A549 (cell line): Measurements from ENCODE around the gene CTNNA1. TPM values are rescaled to one million over a fixed set of nuclear protein-coding genes. Genes with fewer than 3 reads are reported as not detected.
"Not testable (repeated sequence)": the region's sequence is repeated elsewhere in the genome, so short reads cannot be mapped to it uniquely, and the experiment has no call there.

Experiments used
- ATAC-seq, 2 experiments: fragments of 200-7000 bp in 1 of 2; fragments of >200 bp in 1 of 2; cut with Nextera tagmentation in 1 of 2; cut with Tn5 transposase in 1 of 2; 3 replicates each; pipeline versions ENCODE4 v1.8.0 to v1.9.1; 2018 to 2020; ENCODE audit warnings: mild to moderate bottlenecking in 1 of 2, moderate library complexity in 1 of 2
- CTCF ChIA-PET: fragments of 300-600 bp; sonication (Branson Sonifier 250); formaldehyde crosslinking; extraction: SDS; loops from one replicate; lab custom pipeline; 2021; ENCODE audit warnings: antibody characterized with exemption, inconsistent platforms; lab: Yijun Ruan, JAX
- POLR2A ChIA-PET: fragments of 350-600 bp; formaldehyde crosslinking; extraction: SDS; loops from one replicate; lab custom pipeline; 2021; ENCODE audit warnings: antibody characterized with exemption, inconsistent platforms; lab: Yijun Ruan, JAX
- DNase-seq, 2 experiments: peaks; one replicate each; pipeline versions ENCODE4 v3.0.0 to v3.0.0-alpha.2; 2011 to 2016; ENCODE audit warnings: low read depth in 1 of 2, low spot score in 1 of 2
- FAIRE-seq: peaks from 2 replicates; lab custom pipeline; 2011; peaks lifted over from hg19 to GRCh38; lab: Jason Lieb, UNC
- H3K27ac ChIP-seq, 2 experiments: fragments of >200 bp; sonication (Bioruptor Twin); formaldehyde crosslinking; 3 replicates each; pipeline ENCODE4 v1.5.1; 2016 to 2017
- H3K4me1 ChIP-seq: fragments of >200 bp; sonication (Bioruptor Twin); formaldehyde crosslinking; 3 replicates; pipeline ENCODE4 v1.6.1; 2016
- H3K4me2 ChIP-seq: fragments of >200 bp; sonication (Bioruptor Twin); formaldehyde crosslinking; 3 replicates; pipeline ENCODE4 v1.6.1; 2016
- H3K4me3 ChIP-seq: fragments of >200 bp; sonication (Bioruptor Twin); formaldehyde crosslinking; 3 replicates; pipeline ENCODE4 v1.5.1; 2016
- H3K9me3 ChIP-seq: fragments of >200 bp; sonication (Bioruptor Twin); formaldehyde crosslinking; 3 replicates; pipeline ENCODE4 v1.6.1; 2016
- CEBPB ChIP-seq, 2 experiments: fragments of >200 bp in 1 of 2; sonication (Bioruptor Twin) in 1 of 2; formaldehyde crosslinking in 1 of 2; IDR thresholded peaks; 2 replicates each; pipeline ENCODE4 v1.6.1; 2012 to 2016
- CHD2 ChIP-seq: fragments of 150-350 bp; IDR thresholded peaks from 2 replicates; pipeline ENCODE4 v1.6.1; 2014; ENCODE audit warnings: low read length; ENCODE audit not compliant: partially characterized antibody
- CHD4 ChIP-seq: fragments of 200-600 bp; sonication (generic); IDR thresholded peaks from 2 replicates; pipeline ENCODE4 v1.6.1; 2016; ENCODE audit warnings: antibody characterized with exemption, mild to moderate bottlenecking, borderline replicate concordance
- E2F6 ChIP-seq: IDR thresholded peaks from 2 replicates; pipeline ENCODE4 v1.6.1; 2012; ENCODE audit warnings: low read depth, borderline replicate concordance
- EHF ChIP-seq: fragments of 250-450 bp; sonication (Bioruptor Pico); IDR thresholded peaks from 2 replicates; pipeline ENCODE4 v1.5.0; 2020; ENCODE audit warnings: mild to moderate bottlenecking
- EHMT2 ChIP-seq: fragments of 200-600 bp; sonication (generic); IDR thresholded peaks from 2 replicates; pipeline ENCODE4 v1.6.1; 2016; ENCODE audit warnings: antibody characterized with exemption, low read depth, mild to moderate bottlenecking, moderate library complexity
- ELK1 ChIP-seq: fragments of 150-350 bp; IDR thresholded peaks from 2 replicates; pipeline ENCODE4 v1.6.1; 2014; ENCODE audit warnings: low read depth, mild to moderate bottlenecking, low read length
- HDAC2 ChIP-seq: fragments of 200-600 bp; sonication (generic); IDR thresholded peaks from 2 replicates; pipeline ENCODE4 v1.6.1; 2016
- HES2 ChIP-seq: fragments of >200 bp; sonication (Bioruptor Twin); formaldehyde crosslinking; IDR thresholded peaks from 2 replicates; pipeline ENCODE4 v1.6.1; 2016
- JUN ChIP-seq, 2 experiments: fragments of >200 bp; sonication (Bioruptor Twin); formaldehyde crosslinking; IDR thresholded peaks; 2 replicates in 1 of 2; 3 replicates in 1 of 2; pipeline ENCODE4 v1.6.1; 2016 to 2017
- MAX ChIP-seq: IDR thresholded peaks from 2 replicates; pipeline ENCODE4 v1.6.1; 2012
- MAZ ChIP-seq: fragments of 150-350 bp; IDR thresholded peaks from 2 replicates; pipeline ENCODE4 v1.6.1; 2014; ENCODE audit warnings: antibody characterized with exemption, low read depth, low read length, borderline replicate concordance
- MYC ChIP-seq: IDR thresholded peaks from 2 replicates; pipeline ENCODE4 v1.6.1; 2012; ENCODE audit warnings: mild to moderate bottlenecking, inconsistent platforms, low read length, improper control_type of control experiment, borderline replicate concordance
- NFE2L2 ChIP-seq: fragments of 150-350 bp; conservative IDR thresholded peaks from 2 replicates; pipeline ENCODE4 v1.6.1; 2014; ENCODE audit warnings: low read length
- POLR2AphosphoS2 ChIP-seq: conservative IDR thresholded peaks from 2 replicates; pipeline ENCODE4 v1.6.1; 2012; ENCODE audit warnings: low read length, improper control_type of control experiment, inconsistent platforms
- RCOR1 ChIP-seq: fragments of 150-350 bp; IDR thresholded peaks from 2 replicates; pipeline ENCODE4 v1.6.1; 2014; ENCODE audit warnings: antibody characterized with exemption, low read length, low read depth
- RFX5 ChIP-seq: fragments of 450-650 bp; IDR thresholded peaks from 2 replicates; pipeline ENCODE4 v1.7.1; 2014; ENCODE audit warnings: antibody characterized with exemption, mild to moderate bottlenecking, moderate library complexity
- SREBF2 ChIP-seq: fragments of 450-650 bp; IDR thresholded peaks from 2 replicates; pipeline ENCODE4 v1.6.1; 2014; ENCODE audit warnings: mild to moderate bottlenecking, moderate library complexity
- TP53 ChIP-seq: fragments of 250-450 bp; sonication (Bioruptor Pico); IDR thresholded peaks from 2 replicates; pipeline ENCODE4 v1.5.0; 2021; ENCODE audit warnings: mild to moderate bottlenecking, moderate library complexity
- USF2 ChIP-seq: fragments of 450-650 bp; IDR thresholded peaks from 2 replicates; pipeline ENCODE4 v1.6.1; 2014; ENCODE audit warnings: antibody characterized with exemption
- ZSCAN20 ChIP-seq: fragments of 250-450 bp; sonication (Bioruptor Pico); IDR thresholded peaks from 2 replicates; pipeline ENCODE4 v1.8.0; 2022; ENCODE audit warnings: mild to moderate bottlenecking, moderate library complexity
- WGBS: methylation state at CpG from one replicate; pipeline ENCODE4 v1.1.6; 2017; ENCODE audit errors: missing lambda C conversion rate; 5-methylcytosine and 5-hydroxymethylcytosine counted together
- polyA plus RNA-seq, 4 experiments: library from polyadenylated mRNA; depleted of rRNA in 3 of 4; stranded (reverse); fragments of >200 nt; fragmentation: RNase III in 1 of 4; extraction: RNeasy Plus Mini Kit Qiagen cat#74134 plus additional on column Dnase treatment in 1 of 4; gene quantifications; 2 replicates in 3 of 4; 3 replicates in 1 of 4; pipeline ENCODE4 v1.2.3, GENCODE V29; 2011 to 2017

CTNNA1 gene
- polyA plus RNA-seq, 2 of the 4 experiments (the other 2 are of a cell fraction) = 154 to 184 TPM

- ChIA-PET CTCF (interaction anchor here (1.5 kb wide), 1 partner anchor 342 kb away, joined by 4 read pairs; no protein-coding TSS in a partner anchor), POLR2A (no interaction called here)
- H3K27ac ChIP-seq = no peak overlapping the region
- H3K4me2 ChIP-seq = no peak overlapping the region
- H3K4me1 ChIP-seq = peaks cover 4% of the 10 kb centered on the region; the same call in 1 of the 3 replicates
- no peak overlapping the region for H3K4me3 ChIP-seq
- TF ChIP-seq MYC (no peak), E2F6 (no peak), NFE2L2 (no peak)
- 95% methylated on average over 7 of the region's 8 CpGs for WGBS
- FAIRE-seq = no peak
- ATAC-seq = no peak
- DNase-seq = no peak
- H3K9me3 ChIP-seq = no peaks in the 10 kb centered on the region
Measured at GRCh38 chr5:138920181-138920580, 167.0 kb downstream of the CTNNA1 start.

GRCh38 chr5:138921362-138921761, 168.1 kb downstream of the CTNNA1 start:
- H3K9me3 ChIP-seq, FAIRE-seq, H3K4me1 ChIP-seq, H3K4me2 ChIP-seq, ATAC-seq, H3K4me3 ChIP-seq, DNase-seq, POLR2A ChIA-PET, H3K27ac ChIP-seq: not testable (repeated sequence)
- WGBS = 77% methylated on average over 2 of the region's 2 CpGs
- CTCF ChIA-PET = interaction anchor here (0.7 to 1.5 kb wide), 2 partner anchors 237 to 341 kb away, joined by 3 to 4 read pairs; no protein-coding TSS in a partner anchor

GRCh38 chr5:138922494-138922893, 169.3 kb downstream of the CTNNA1 start:
- Histone ChIP-seq H3K9me3 (no peaks in the 10 kb centered on the region), H3K4me1 (peaks cover 4% of the 10 kb centered on the region; the same call in 1 of the 3 replicates), H3K4me3 (no peak overlapping the region), H3K4me2 (no peak overlapping the region)
- CTCF ChIA-PET = interaction anchor here (1.9 kb wide), 1 partner anchor 98 kb away, joined by 5 read pairs; no protein-coding TSS in a partner anchor
- TF ChIP-seq MAX (no peak), CHD4 (no peak), ELK1 (no peak), EHMT2 (no peak), RFX5 (no peak), SREBF2 (no peak), POLR2AphosphoS2 (no peak), HES2 (no peak), ZSCAN20 (no peak), JUN (IDR thresholded peaks at IDR 0.05) (no peak), TP53 (CRISPR knock-in tag) (no peak), RCOR1 (no peak), EHF (CRISPR knock-in tag) (no peak), CEBPB (IDR thresholded peaks at IDR 0.05) (no peak), HDAC2 (no peak), CHD2 (no peak), MAZ (no peak), USF2 (no peak)
- TF ChIP-seq, all 56 proteins: peak for 0
- POLR2A ChIA-PET = no interaction called here
- 84% methylated on average over 2 of the region's 2 CpGs for WGBS
- ATAC-seq (no peak; a peak in 1 of 6 replicates), DNase-seq (no peak), FAIRE-seq (no peak)
- H3K27ac ChIP-seq = no peak overlapping the region
